ENCODE measurements around the gene PPP1R18. TPM values are rescaled to one million over a fixed set of nuclear protein-coding genes. Genes with fewer than 3 reads are reported as not detected.

Gene PPP1R18
- polyA plus RNA-seq, 3 donors = 58.5 to 226 (median 78.9) TPM

GRCh38 chr6:30727920-30728553 lies 41.6 kb upstream of the PPP1R18 start:
- DNase-seq = no peak
- Mint-ChIP-seq H3K4me1 (peaks cover 28% of the 10 kb centered on the region), H3K4me3 (no peak overlapping the region), H3K9me3 (peaks cover 0 to 2% (median 0%) of the 10 kb centered on the region in 7 donors), H3K36me3 (peaks cover 62 to 82% of the 10 kb centered on the region in 2 donors), H3K27me3 (ENCODE audit: low read depth in 3 of 3) (peaks cover 0 to 2% (median 0%) of the 10 kb centered on the region in 3 donors), H3K27ac (peak overlapping the region in 3 of 7 donors; percentile 2 to 72 (median 7))
- Histone ChIP-seq H3K79me2 (ENCODE audit: insufficient read depth, low read length) (peaks cover 37% of the 10 kb centered on the region), H3K27ac (ENCODE audit: low read depth in 1 of 2, low read length in 2 of 2) (peak overlapping the region in 1 of 2 donors; percentile 13), H3K9ac (ENCODE audit: insufficient read depth, low read length, poor library complexity, severe bottlenecking) (no peak overlapping the region), H2AFZ (ENCODE audit: insufficient read depth, low read depth, low read length, poor library complexity, severe bottlenecking) (no peak overlapping the region), H4K20me1 (ENCODE audit: insufficient read depth, low read length) (peaks cover 72% of the 10 kb centered on the region), H3K4me2 (replicated peaks; ENCODE audit: extremely low read depth, low read length, poor library complexity, severe bottlenecking) (no peak overlapping the region), H3K4me3 (replicated peaks in 1 of 3; ENCODE audit: low read depth in 2 of 3, low read length in 3 of 3) (no peak overlapping the region), H3K36me3 (replicated peaks in 1 of 2; ENCODE audit: control insufficient read depth in 1 of 2, insufficient read depth in 2 of 2, low read length in 2 of 2) (peaks cover 41 to 88% of the 10 kb centered on the region in 2 donors), H3K9me3 (replicated peaks in 1 of 2; ENCODE audit: control insufficient read depth in 1 of 2, insufficient read depth in 1 of 2, low read length in 2 of 2) (no peaks in the 10 kb centered on the region), H3K4me1 (ENCODE audit: control insufficient read depth in 1 of 2, insufficient read depth in 2 of 2, low read length in 2 of 2) (peaks cover 19 to 31% of the 10 kb centered on the region in 2 donors), H3K27me3 (ENCODE audit: control insufficient read depth in 2 of 2, insufficient read depth in 2 of 2, low read length in 2 of 2) (no peaks in the 10 kb centered on the region)
- TF ChIP-seq CTCF (IDR thresholded peaks at IDR 0.05) = no peak
- WGBS (ENCODE audit: insufficient coverage) = 52% methylated on average over 2 of the region's 7 CpGs
- intact Hi-C loops (cut with micrococcal nuclease) = loop anchor here in 1 of 2 donors (10.0 kb wide), 1 partner anchor 243 kb away; the partner anchor contains the start of gene HLA-E

- no peaks in the 10 kb centered on the region for H3K27me3 ChIP-seq (ENCODE audit: control insufficient read depth in 2 of 2, insufficient read depth in 2 of 2, low read length in 2 of 2)
- no peak overlapping the region for H3K4me3 ChIP-seq (replicated peaks in 1 of 3; ENCODE audit: low read depth in 2 of 3, low read length in 3 of 3)
- DNase-seq = no peak
- H4K20me1 ChIP-seq (ENCODE audit: insufficient read depth, low read length) = peaks cover 77% of the 10 kb centered on the region
- no peak overlapping the region for H3K27ac ChIP-seq (ENCODE audit: low read depth in 1 of 2, low read length in 2 of 2)
- no peak overlapping the region for H3K4me2 ChIP-seq (replicated peaks; ENCODE audit: extremely low read depth, low read length, poor library complexity, severe bottlenecking)
- H3K9ac ChIP-seq (ENCODE audit: insufficient read depth, low read length, poor library complexity, severe bottlenecking) = no peak overlapping the region
- H2AFZ ChIP-seq (ENCODE audit: insufficient read depth, low read depth, low read length, poor library complexity, severe bottlenecking) = no peak overlapping the region
- peaks cover 56 to 80% of the 10 kb centered on the region in 2 donors for H3K36me3 Mint-ChIP-seq
- intact Hi-C loops (cut with micrococcal nuclease) = loop anchor here in 1 of 2 donors (10.0 kb wide), 1 partner anchor 242 kb away; the partner anchor contains the start of gene HLA-E
- peaks cover 40% of the 10 kb centered on the region for H3K4me1 Mint-ChIP-seq
- peaks cover 50% of the 10 kb centered on the region for H3K79me2 ChIP-seq (ENCODE audit: insufficient read depth, low read length)
- peaks cover 48 to 79% of the 10 kb centered on the region in 2 donors for H3K36me3 ChIP-seq (replicated peaks in 1 of 2; ENCODE audit: control insufficient read depth in 1 of 2, insufficient read depth in 2 of 2, low read length in 2 of 2)
- no peaks in the 10 kb centered on the region for H3K9me3 Mint-ChIP-seq
- peaks cover 0 to 2% (median 0%) of the 10 kb centered on the region in 3 donors for H3K27me3 Mint-ChIP-seq (ENCODE audit: low read depth in 3 of 3)
- H3K4me1 ChIP-seq (ENCODE audit: control insufficient read depth in 1 of 2, insufficient read depth in 2 of 2, low read length in 2 of 2) = peaks cover 31 to 44% of the 10 kb centered on the region in 2 donors
- H3K27ac Mint-ChIP-seq = peak overlapping the region in 1 of 7 donors; percentile 10
- no peaks in the 10 kb centered on the region for H3K9me3 ChIP-seq (replicated peaks in 1 of 2; ENCODE audit: control insufficient read depth in 1 of 2, insufficient read depth in 1 of 2, low read length in 2 of 2)
- no peak overlapping the region for H3K4me3 Mint-ChIP-seq
- TF ChIP-seq CTCF (IDR thresholded peaks at IDR 0.05) = no peak
- WGBS (ENCODE audit: insufficient coverage) = 91% methylated on average over 8 of the region's 11 CpGs
Measured at GRCh38 chr6:30726506-30727413, 40.3 kb upstream of the PPP1R18 start.
